Body of pancreas (tissue), 4 donors: ENCODE data around the gene ERC2.

ENCODE experiments used
- POLR2A ChIP-seq, 3 donors: fragments of 450-650 bp; IDR thresholded peaks; one replicate each; pipeline ENCODE4 v1.6.1; 2016; ENCODE audit warnings: antibody characterized with exemption in 3 of 3, mild to moderate bottlenecking in 2 of 3
- TF ChIP-seq, protein P1 (sequence below), 7 experiments: fragments of 450-650 bp in 4 of 7; fragments of 200-600 bp in 3 of 7; sonication (generic) in 3 of 7; IDR thresholded peaks; one replicate each; pipeline ENCODE4 v1.5.1; 2016 to 2019; ENCODE audit warnings: antibody characterized with exemption in 7 of 7

DNA sequence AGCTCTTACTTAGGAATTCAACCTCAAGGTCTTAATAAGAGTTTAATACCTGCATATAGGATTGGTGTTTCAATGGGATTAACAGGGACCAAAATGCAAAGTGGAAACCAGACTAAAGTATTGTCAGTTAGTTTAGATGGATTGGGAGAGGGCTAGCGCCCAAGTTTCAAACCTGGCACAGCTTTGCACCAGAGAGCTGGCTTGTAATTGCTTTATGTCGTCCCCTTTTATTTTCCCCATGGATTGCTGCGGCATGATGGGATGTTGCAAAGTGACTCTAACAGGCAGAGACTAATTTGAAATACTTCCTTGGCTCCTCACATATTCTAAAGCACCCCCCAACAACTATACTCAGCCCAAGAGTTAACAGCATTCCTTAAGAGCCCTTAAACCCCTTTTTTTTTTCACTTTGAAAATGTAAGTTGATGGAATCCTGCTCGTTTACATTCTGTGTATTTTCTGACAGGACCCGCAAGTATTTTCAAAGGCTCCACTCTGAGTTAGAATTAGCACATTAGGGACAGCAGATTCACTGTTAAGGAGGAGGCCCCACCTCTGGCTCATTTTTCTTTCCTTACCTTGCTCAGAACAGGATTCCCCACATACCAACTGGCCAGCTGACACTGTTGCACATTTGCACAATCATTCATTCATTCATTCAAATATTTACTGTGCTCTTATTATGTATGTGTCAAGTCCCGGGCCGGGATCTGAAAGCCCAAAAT is 214.2 kb downstream of the ERC2 start:
- TF ChIP-seq, protein P1, sequence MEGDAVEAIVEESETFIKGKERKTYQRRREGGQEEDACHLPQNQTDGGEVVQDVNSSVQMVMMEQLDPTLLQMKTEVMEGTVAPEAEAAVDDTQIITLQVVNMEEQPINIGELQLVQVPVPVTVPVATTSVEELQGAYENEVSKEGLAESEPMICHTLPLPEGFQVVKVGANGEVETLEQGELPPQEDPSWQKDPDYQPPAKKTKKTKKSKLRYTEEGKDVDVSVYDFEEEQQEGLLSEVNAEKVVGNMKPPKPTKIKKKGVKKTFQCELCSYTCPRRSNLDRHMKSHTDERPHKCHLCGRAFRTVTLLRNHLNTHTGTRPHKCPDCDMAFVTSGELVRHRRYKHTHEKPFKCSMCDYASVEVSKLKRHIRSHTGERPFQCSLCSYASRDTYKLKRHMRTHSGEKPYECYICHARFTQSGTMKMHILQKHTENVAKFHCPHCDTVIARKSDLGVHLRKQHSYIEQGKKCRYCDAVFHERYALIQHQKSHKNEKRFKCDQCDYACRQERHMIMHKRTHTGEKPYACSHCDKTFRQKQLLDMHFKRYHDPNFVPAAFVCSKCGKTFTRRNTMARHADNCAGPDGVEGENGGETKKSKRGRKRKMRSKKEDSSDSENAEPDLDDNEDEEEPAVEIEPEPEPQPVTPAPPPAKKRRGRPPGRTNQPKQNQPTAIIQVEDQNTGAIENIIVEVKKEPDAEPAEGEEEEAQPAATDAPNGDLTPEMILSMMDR (IDR thresholded peaks at IDR 0.05): no peak
- no peak for TF ChIP-seq POLR2A (IDR thresholded peaks at IDR 0.05)
